Measurements from ENCODE around the gene OXSR1.
"Not testable (repeated sequence)": the region's sequence is repeated elsewhere in the genome, so short reads cannot be mapped to it uniquely, and the experiment has no call there.

Gene OXSR1

DNA sequence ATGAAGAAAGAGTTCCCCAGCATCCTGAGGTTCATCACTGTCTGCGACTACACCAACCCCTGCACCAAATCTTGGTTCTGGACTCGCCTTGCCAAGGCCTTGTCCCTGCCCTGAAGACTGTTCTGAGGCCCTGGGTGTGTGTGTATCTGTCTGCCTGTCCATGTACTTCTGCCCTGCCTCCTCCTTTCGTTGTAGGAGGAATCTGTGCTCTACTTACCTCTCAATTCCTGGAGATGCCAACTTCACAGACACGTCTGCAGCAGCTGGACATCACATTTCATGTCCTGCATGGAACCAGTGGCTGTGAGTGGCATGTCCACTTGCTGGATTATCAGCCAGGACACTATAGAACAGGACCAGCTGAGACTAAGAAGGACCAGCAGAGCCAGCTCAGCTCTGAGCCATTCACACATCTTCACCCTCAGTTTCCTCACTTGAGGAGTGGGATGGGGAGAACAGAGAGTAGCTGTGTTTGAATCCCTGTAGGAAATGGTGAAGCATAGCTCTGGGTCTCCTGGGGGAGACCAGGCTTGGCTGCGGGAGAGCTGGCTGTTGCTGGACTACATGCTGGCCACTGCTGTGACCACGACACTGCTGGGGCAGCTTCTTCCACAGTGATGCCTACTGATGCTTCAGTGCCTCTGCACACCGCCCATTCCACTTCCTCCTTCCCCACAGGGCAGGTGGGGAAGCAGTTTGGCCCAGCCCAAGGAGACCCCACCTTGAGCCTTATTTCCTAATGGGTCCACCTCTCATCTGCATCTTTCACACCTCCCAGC is 24.0 kb upstream of the OXSR1 start:
- DNase-seq (ENCODE audit: extremely low read depth in 1 of 2, low read depth in 1 of 2), result no peak

DNA sequence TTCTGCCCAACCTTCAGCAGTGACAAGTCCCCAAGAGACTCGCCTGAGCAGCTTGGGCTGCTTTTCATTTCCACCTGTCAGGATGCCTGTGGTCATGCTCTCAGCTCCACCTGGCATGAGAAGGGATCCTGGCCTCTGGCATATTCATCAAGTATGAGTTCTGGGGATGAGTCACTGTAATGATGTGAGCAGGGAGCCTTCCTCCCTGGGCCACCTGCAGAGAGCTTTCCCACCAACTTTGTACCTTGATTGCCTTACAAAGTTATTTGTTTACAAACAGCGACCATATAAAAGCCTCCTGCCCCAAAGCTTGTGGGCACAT is 23.4 kb upstream of the OXSR1 start:
- no peak for DNase-seq (ENCODE audit: extremely low read depth in 1 of 2, low read depth in 1 of 2)

DNA sequence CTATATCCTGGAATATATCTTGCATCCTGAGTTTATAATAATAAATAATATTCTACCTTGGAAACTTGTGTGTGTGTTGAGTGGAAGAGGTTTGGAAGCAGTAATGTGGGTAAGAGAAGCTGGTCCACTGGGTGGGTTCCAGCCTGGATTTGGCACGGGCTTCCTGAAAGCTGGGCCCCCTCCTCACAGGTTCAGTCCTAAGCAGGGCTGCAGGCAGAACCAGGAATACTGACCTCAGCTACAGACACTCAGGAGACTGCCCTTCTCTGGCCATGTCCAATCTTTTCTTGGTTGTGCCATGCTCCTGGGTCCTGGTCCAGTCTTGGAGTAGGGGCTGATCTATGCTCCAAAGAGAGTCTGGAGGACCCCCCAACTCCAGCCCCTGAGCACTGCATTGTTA is 22.4 kb upstream of the OXSR1 start:
- DNase-seq (ENCODE audit: extremely low read depth in 1 of 2, low read depth in 1 of 2), result no peak

- DNase-seq (ENCODE audit: extremely low read depth in 1 of 2, low read depth in 1 of 2), result no peak
These were observed 21.8 kb upstream of the OXSR1 start for GRCh38 chr3:38143511-38143910.

DNA sequence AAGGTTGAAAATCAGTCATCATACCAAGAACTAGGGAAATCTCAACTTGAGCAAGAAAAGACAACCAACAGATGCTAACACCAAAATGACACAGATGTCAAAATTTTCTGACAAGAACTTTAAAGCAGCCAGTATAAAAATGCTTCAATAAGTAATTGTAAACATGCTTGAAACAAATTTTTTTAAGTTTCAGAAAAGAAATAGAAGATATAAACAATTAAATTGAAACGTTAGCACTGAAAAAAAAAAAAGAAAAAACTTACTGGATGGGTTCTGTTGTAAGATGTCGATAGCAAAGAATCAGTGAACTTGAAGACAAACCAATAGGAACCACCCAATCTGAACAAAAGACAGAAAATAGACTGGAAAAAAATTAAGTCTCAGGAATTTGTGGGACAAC is 18.8 kb upstream of the OXSR1 start:
- no peak for DNase-seq (ENCODE audit: extremely low read depth in 1 of 2, low read depth in 1 of 2)

GRCh38 chr3:38147421-38147820 is 17.9 kb upstream of the OXSR1 start:
- no peak for DNase-seq (ENCODE audit: extremely low read depth in 1 of 2, low read depth in 1 of 2)

- DNase-seq (ENCODE audit: extremely low read depth in 1 of 2, low read depth in 1 of 2), result no peak
These were observed 16.9 kb upstream of the OXSR1 start for GRCh38 chr3:38148311-38148882.

- no peak for DNase-seq (ENCODE audit: extremely low read depth in 1 of 2, low read depth in 1 of 2)
These were observed 15.6 kb upstream of the OXSR1 start for GRCh38 chr3:38149708-38150107.

GRCh38 chr3:38150780-38151528 is 14.4 kb upstream of the OXSR1 start:
- DNase-seq (ENCODE audit: extremely low read depth in 1 of 2, low read depth in 1 of 2), result no peak

DNA sequence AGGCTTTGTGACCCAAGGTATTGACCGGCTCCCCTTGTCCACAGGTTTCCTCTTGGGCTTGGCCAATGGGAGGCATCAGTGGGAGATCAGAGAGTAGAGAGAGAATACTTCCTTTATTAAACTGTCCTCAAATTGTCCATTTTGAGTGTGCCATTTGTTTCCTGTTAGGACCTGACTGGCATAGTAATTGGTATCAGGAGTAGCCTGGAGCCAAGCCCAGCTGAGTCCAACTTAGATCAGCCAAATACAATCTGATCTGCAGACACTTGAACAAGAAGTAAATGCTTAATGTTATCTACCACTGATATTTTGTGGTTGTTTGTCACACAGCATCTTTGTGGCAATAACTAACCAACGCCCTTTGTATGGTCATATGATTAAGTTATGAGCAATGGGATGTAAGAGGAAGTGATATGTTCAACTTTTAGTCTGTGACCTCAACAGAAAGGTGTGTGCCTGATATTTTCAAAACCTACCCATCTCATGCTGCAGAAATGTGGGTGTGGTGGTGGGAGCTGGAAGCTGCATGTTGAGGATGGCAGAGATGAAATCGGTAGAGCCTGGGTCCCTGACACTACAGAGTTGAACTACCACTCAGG is 13.6 kb upstream of the OXSR1 start:
- no peak for DNase-seq (ENCODE audit: extremely low read depth in 1 of 2, low read depth in 1 of 2)

GRCh38 chr3:38152609-38153008 is 12.7 kb upstream of the OXSR1 start:
- no peak for DNase-seq (ENCODE audit: extremely low read depth in 1 of 2, low read depth in 1 of 2)

- no peak for DNase-seq (ENCODE audit: extremely low read depth in 1 of 2, low read depth in 1 of 2)
These were observed 12.1 kb upstream of the OXSR1 start for GRCh38 chr3:38153221-38153620.

DNA sequence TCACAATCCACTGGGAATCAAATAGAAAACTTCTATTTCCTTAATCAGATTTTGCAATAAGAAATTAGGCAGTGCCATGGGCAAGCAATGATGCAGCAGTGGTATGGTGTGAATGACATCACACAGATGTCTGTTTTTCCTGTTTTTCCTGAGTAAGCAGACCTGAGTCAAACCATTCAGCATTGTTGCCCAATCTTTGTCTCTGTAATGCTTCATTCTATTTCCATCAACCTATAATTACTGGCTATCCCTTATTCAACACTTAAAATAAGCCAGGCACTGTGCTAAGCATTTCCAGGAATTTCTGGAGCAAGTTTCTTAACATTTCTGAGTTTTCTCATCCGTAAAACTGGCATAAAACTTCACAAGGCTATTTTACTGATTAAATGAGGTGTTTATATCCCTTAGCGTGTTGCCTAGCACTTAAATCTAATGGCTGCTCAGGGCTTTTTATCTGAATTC is 11.3 kb upstream of the OXSR1 start:
- no peak for DNase-seq (ENCODE audit: extremely low read depth in 1 of 2, low read depth in 1 of 2)

DNA sequence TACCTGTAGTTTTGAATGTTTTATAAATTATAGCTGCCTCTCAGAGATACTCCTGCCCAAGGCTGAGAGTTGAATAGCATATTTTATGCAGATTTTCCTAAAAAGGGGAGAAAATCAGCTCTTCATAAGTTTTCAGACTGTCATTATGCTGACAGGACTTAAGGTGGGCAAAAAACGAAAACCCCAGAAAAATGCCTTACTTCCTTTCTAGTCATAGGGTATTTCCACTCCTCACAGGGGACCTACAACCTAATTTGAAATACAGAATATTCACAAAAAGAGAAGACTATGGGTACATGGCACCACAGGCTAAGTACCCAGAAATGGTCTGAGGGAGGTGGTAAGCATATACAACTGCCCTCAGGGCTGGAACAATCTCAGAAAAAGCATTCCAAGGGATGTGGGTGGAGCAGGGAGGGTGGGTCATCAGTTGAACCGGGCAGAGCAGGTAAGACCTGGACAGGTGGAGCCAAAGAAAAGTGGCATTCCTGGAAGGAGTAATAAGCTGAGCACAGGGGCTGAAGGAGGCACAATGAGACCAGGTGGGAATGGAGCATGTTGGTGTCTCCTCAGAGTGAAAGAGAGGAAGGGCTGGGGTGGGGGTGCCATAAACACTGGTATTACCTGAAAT is 10.6 kb upstream of the OXSR1 start:
- no peak for DNase-seq (ENCODE audit: extremely low read depth in 1 of 2, low read depth in 1 of 2)

DNA sequence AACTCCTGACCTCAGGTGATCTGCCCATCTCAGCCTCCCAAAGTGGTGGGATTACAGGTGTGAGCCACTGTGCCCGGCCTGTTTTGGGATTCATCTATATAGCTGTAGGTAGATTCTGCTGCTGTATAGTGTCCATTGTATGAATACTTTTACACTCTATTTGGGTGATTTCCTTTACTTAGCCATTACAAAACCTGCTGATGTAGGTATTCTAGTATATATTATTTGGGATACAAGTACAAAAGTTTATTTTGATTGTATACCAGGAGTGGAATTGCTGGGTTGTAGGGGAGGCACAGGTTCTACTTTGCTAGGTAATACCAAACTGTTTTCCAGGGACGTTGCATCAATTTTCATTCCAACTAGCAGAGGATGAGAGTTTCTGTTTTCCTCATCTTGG is 9.5 kb upstream of the OXSR1 start:
- DNase-seq (ENCODE audit: extremely low read depth in 1 of 2, low read depth in 1 of 2), result no peak

DNA sequence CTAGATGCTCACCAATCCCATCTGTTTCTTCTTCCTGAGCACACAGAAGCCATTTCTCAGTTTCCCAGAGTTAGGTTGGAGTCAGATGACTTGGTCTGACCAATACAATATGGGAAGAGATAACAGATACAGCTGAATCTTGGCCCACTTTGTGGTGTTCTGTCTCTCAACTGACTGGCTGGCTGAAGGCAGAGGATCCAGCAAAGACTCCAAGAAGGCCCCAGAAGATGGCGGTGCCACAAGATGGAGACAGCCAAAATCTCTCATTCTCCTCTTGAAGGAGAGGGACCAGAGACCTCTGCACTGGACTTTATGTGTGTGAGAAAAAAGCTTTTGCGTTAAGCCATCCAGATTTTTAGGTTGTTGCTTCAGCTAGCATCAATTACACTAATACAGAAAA is 8.2 kb upstream of the OXSR1 start:
- no peak for DNase-seq (ENCODE audit: extremely low read depth in 1 of 2, low read depth in 1 of 2)

GRCh38 chr3:38157595-38157994 is 7.7 kb upstream of the OXSR1 start:
- no peak for DNase-seq (ENCODE audit: extremely low read depth in 1 of 2, low read depth in 1 of 2)

- DNase-seq (ENCODE audit: extremely low read depth in 1 of 2, low read depth in 1 of 2), result no peak
These were observed 6.9 kb upstream of the OXSR1 start for GRCh38 chr3:38158472-38158871.

GRCh38 chr3:38160704-38161103 is 4.6 kb upstream of the OXSR1 start:
- not testable (repeated sequence) for DNase-seq (ENCODE audit: extremely low read depth in 1 of 2, low read depth in 1 of 2)

DNA sequence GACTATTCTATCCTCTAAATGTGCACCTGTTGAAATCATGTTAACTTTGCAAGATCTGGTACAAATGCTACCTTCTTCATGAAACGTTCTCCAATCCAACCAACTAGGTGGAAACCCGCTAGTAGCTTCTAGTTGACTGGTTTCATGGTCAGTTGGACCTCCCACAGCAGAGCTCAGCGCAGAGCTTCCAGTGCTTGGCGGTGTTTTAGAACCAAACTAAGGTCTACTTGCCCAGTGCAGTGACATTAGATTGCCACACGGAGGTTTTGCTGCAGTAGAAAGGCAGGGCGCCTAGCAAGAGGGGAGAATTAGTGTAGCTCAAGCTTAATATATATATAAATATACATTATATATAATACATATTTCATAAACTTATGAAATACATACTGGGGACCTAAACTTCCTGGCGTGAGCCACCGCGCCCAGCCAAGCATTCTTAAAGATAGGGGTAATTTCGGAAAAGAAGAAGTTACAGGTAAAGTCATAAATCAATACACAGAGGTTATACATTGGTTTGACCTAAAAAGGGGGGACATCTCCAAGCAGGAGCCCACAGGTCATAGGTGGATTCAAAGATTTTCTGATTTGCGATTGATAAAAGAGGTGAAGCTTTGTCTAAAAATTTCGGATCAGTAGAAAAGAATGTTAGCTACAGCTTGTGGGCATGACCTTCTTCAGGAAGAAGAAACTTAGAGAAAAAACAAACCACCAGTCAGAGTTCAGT is 2.1 kb upstream of the OXSR1 start:
- no peak for DNase-seq (ENCODE audit: extremely low read depth in 1 of 2, low read depth in 1 of 2)
